Neutrophil (primary cell): ENCODE measurements around the gene ZNF813.

ENCODE experiments used
- H3K27ac ChIP-seq: fragments of 200-600 bp; sonication (generic); 2 replicates; pipeline ENCODE4 v1.5.1; 2016; ENCODE audit warnings: mild to moderate bottlenecking, moderate library complexity
- H3K27me3 ChIP-seq: fragments of 200-600 bp; sonication (generic); 2 replicates; pipeline ENCODE4 v1.6.0; 2016; ENCODE audit warnings: mild to moderate bottlenecking
- H3K36me3 ChIP-seq: fragments of 200-600 bp; sonication (generic); 2 replicates; pipeline ENCODE4 v1.5.1; 2017
- H3K4me1 ChIP-seq, 2 experiments: fragments of 200-600 bp in 1 of 2; sonication (generic) in 1 of 2; 1 replicate in 1 of 2; 2 replicates in 1 of 2; pipeline versions ENCODE4 v1.5.1 to v1.6.1; 2013 to 2016; ENCODE audit warnings: low read depth in 1 of 2, low read length in 1 of 2, mild to moderate bottlenecking in 1 of 2, moderate library complexity in 1 of 2; ENCODE audit not compliant: control insufficient read depth in 1 of 2, insufficient read depth in 1 of 2
- H3K4me3 ChIP-seq, 2 experiments: fragments of 200-600 bp in 1 of 2; sonication (generic) in 1 of 2; 1 replicate in 1 of 2; 2 replicates in 1 of 2; pipeline ENCODE4 v1.5.1; 2013 to 2016; ENCODE audit warnings: low read depth in 1 of 2, low read length in 1 of 2, mild to moderate bottlenecking in 1 of 2, moderate library complexity in 1 of 2
- H3K9me3 ChIP-seq: fragments of 200-600 bp; sonication (generic); 2 replicates; pipeline ENCODE4 v1.5.1; 2016
- CTCF ChIP-seq: fragments of 200-600 bp; sonication (generic); IDR thresholded peaks from 2 replicates; pipeline ENCODE4 v1.5.1; 2016; ENCODE audit warnings: antibody characterized with exemption

The ZNF813 gene

GRCh38 chr19:53538378-53539109 lies 71.0 kb downstream of the ZNF813 start:
- peaks cover 0 to 10% of the 10 kb centered on the region in 2 experiments for H3K4me1 ChIP-seq
- no peak for TF ChIP-seq CTCF

DNA sequence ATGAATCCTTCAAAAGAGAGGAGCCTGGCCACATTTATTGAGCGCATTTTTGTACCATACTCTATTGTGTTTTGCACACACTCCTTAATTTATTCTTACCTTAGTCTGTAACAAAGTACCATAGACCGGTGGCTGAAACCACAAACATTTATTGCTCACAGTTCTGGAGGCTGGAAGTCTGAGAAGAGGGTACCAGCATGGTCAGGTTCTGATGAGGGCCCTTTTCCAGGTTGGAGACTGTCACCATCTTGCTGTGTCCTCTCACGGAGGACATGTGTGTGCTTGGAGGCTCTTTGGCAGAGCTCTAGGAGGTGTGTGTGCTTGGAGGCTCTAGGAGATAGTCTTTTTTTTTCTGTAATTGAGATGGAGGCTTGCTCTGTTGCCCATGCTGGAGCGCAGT lies 72.6 kb downstream of the ZNF813 start:
- Histone ChIP-seq H3K4me3 (no peak overlapping the region), H3K36me3 (no peaks in the 10 kb centered on the region), H3K9me3 (no peaks in the 10 kb centered on the region), H3K4me1 (peaks cover 0 to 10% of the 10 kb centered on the region in 2 experiments), H3K27me3 (peaks cover 8% of the 10 kb centered on the region), H3K27ac (no peak overlapping the region)
- no peak for TF ChIP-seq CTCF

More at GRCh38 chr19:53538378-53539109, 71.0 kb downstream of the ZNF813 start:
- Histone ChIP-seq H3K27ac (no peak overlapping the region), H3K36me3 (no peaks in the 10 kb centered on the region), H3K9me3 (no peaks in the 10 kb centered on the region), H3K27me3 (peaks cover 8% of the 10 kb centered on the region), H3K4me3 (peak overlapping the region; percentile 53 to 59)

GRCh38 chr19:53541971-53542370 lies 74.4 kb downstream of the ZNF813 start:
- no peak for TF ChIP-seq CTCF
- Histone ChIP-seq H3K27ac (no peak overlapping the region), H3K4me3 (no peak overlapping the region), H3K27me3 (peaks cover 8% of the 10 kb centered on the region), H3K9me3 (no peaks in the 10 kb centered on the region), H3K36me3 (no peaks in the 10 kb centered on the region), H3K4me1 (peaks cover 0 to 10% of the 10 kb centered on the region in 2 experiments)

DNA sequence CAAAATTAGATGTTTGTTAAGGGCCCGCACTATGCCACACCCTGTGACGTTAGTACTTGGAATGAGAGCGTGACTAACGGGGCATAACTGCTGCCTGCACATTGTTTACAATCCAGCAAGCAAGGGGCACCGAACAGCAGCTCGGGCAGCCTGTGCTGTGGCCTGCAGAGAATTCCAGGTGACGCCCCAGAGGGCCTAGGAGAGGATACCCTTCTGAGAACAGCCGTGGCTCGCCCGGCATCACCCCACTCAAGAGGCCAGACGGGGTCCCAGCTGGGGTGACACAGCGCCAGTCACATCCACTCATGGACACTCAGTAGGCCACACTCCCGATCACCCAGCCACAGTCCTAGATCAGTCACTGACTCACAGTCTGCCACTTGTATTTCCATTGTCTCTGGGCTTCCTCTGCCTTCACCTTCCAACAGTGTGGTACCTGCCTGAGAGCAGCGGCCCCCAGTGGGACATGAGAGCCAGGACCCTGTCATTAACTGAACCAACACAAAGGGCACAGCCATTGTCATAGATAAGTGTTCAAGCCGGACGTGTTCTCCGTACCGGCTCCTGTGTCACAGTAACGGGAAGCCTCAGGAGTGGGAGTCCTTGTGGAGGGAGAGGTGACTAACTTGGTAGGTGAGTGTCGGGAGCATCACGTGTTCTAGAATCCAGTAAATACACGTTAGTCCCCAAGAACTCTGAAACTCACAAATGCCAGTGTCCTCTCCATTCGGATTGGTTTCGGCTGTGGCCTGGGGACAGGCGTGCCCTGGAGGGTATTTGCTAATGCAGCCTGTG lies 77.9 kb downstream of the ZNF813 start:
- H3K4me3 ChIP-seq: no peak overlapping the region

More for the DNA sequence above, 77.9 kb downstream of the ZNF813 start:
- Histone ChIP-seq H3K27ac (no peak overlapping the region), H3K27me3 (no peaks in the 10 kb centered on the region), H3K9me3 (no peaks in the 10 kb centered on the region), H3K36me3 (no peaks in the 10 kb centered on the region), H3K4me1 (no peaks in the 10 kb centered on the region)
- no peak for TF ChIP-seq CTCF
